GDM1 (cell line): ENCODE data around the gene FSIP1.

Source experiments
- DNase-seq: peaks from one replicate; lab custom pipeline; 2025; lab: John Stamatoyannopoulos, UW

FSIP1 gene

DNA sequence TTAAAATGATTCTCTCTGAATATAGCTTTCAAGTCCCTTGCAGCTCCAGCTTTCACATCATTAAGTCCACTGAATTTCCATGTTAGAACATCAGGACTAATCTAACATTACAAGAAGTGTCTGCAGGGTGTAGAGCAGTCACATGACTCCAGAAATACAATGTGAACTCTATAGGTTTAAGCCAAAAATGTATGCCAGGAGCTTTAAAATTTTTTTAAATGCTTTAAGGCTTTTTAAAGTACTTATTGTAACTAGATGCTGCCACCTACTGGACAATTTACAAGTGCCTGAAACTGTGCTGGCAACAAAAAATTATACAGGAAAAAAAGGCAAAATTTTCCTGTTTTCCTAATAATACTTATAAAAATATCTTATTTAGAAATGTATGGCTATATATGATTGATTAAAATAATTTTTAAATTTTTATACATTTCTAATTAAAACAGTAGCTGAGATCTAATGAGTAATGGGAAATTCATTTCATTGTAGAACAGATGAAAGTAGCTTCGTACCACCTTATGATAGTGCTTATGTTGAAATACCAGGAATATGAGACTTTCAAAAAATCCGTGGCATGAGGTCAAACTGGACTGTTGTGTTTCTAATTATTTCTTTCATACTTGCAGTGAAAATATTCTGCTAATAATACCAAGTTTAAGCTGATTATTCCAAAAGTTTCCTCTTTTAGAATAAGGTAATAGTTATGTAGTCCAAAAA lies 25.7 kb downstream of the FSIP1 start:
- DNase-seq: no peak

DNA sequence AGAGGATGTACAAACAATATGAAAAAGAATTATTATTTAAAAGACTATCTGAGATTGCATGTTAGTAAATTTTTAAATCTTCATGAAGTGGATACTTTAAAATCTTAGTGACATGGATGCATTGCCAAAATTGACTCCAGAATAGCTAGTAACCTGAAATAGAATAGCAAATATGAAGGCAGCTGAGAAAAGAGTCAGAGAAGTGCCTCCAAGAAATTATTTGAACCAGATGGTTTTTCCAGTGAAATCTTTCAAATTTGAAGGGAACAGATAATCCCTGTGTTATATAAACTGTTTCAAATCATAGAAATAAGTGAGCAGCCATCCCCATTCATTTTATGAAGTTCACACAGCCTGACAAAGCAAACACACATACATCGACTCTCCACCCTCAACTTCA lies 29.6 kb downstream of the FSIP1 start:
- DNase-seq: no peak

DNA sequence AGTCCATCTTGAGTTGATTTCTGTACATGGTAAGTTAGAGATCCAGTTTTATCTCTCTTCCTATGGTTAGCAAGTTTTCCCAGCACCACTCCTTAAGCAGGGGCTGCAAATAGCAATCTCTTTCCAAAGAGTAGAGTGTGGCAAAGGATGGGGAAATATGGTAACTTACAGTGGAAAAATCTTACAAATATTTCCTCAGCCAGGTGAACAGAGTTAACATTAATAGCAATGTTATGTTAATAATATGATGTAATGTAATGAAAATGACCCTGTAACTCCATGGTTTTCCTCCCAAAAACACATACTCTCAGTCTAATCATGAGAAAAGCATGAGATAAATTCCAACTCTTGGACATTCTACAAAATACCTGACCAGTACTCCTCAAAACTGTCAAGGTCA lies 30.4 kb downstream of the FSIP1 start:
- no peak for DNase-seq

DNA sequence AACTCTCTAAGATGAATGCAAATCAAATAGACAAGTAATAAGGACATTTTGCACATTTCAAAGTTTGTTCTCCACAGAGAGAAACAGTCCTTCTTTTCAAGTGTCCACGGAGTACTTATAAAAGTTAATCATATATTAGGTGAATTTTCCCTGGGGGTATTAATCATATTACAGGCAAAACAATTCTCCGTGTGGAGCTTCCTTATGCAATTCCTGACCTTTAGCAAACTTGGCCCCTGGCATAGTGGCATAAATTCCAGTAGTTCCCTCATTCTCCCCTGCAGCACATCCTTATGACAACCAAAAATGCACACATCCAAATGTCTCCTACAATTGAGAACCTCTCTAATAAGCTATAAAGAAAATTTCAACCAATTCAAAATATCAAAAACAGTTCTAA lies 34.4 kb downstream of the FSIP1 start:
- DNase-seq: no peak

DNA sequence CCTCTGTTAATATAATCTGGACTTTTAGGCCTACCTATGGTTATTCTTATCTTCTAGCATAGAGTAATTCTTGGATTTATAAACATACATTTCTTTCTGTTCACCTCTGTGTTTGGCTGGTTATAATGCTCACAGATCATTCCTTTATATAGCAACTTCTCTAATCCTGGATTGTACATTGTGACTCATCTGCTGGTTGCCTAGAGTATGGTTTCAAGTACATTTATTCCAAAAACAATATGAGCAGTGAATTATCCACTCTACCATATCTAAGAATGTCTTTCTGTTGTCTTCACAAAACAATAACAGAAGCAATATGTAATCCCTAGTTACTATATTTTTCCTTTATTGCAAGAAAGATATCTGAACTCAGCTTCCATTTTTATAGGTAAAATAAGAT lies 35.3 kb downstream of the FSIP1 start:
- no peak for DNase-seq

DNA sequence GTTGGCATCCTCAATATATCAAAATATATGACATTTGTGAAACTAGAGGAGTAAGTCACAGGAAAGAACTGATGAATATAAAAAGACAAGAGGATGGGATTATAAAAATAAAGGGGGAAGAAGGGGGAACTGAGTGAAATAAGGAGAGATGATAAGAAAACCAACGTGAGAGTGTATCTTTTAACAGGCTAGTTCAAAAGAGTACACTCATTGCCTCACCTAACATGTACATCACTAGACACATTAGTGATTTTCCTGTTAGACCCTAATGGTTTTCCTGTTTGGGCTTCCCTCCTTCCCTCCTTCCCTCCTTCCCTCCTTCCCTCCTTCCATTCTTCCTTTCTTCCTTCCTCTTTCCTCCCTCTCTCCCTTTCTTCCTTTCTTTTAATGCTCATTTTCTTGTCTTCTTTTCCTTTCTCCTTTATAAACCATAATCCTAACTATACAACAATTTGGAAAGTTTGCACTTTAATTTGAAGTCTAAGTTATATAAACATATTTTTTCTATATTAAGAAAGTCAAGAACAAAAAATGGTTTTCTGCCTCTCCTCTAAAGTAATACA lies 35.8 kb downstream of the FSIP1 start:
- no peak for DNase-seq

DNA sequence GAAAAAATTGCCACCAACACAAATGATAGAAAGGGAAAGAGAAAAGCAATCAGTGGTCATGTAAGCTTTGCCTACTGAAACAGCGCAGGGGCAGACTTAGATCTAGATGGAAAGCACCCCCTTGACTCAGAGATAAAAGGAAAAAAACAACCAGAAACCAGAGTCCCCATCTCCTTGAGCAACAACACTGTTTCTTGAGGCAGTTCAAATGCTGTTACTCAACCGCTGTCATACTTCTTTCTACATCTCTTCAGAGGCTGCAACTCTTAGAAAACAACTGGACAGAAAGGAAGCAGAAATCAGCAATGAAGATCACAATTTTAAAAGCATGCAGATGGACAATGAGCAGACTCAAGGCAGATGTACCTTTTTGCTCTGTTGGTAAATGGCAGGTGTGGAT lies 36.5 kb downstream of the FSIP1 start:
- no peak for DNase-seq

DNA sequence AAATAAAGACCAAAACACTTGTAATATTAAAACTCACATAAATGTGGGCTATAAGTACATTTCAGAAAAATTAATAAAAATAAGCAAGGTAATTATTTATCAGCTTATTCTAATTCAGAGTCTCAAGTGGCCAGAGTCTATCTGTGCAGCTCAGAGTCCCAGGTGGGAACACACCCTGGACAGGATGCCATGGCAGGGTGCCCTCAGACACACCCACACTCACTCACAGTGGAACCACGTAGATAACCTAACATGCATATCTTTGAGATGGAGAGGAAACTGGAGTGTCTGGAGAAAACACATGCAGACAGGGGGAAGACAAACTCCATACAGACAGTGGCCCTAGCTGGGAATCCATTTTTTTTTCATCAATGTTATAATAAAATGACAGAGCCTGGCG lies 37.2 kb downstream of the FSIP1 start:
- no peak for DNase-seq

DNA sequence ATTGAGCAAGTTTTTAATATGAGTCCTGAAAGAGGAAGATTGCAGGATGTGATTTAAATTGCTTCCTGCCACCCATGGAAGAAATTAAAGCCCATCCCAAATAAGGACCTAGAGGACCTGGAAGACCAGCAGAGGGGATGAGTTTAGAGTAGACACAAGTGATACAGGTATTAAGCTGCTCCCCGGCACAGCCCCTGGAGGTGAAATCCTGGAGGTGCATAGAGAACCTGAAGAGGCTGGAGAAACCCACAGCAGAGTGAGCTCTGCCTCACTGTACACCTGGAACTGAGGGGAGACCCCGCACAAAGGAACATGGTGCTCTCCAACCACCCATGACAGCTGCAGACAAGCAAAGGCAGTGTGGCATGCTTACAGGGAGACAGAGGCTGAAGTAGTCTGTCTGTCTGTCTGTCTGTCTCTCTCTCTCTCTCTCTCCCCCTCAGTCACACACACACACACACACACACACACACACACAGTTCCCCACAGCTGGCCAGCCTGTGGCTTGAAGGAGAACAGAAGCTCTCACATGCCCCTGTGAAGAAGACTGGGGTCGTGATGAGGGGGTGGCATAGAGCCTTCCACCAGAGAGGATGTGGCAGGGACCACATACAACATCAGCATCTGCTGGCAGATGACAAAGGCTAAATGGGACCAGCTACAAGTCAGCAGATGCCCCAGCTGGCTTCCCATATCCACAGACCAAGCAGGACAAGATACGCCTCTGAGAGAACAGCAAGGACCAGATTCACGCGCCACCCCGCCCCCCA lies 38.1 kb downstream of the FSIP1 start:
- peak; percentile 44 for DNase-seq

DNA sequence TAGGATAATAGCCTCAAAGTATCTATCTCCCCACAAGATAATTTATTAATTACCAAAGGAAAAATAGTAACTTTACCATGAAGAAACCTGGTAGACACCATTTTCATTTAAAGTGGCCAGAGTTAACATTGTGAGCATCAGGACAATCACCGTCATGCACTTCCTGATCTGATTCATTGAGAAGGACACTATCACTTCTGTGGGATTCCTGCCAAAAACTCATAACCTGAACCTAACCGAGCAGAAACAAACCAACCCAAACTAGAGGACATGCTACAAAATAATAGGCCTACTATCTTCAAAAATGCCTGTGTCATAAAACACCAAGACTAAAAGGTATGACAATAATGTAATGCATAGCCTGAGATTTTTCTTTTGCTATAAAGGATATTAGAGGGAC lies 39.0 kb downstream of the FSIP1 start:
- no peak for DNase-seq

DNA sequence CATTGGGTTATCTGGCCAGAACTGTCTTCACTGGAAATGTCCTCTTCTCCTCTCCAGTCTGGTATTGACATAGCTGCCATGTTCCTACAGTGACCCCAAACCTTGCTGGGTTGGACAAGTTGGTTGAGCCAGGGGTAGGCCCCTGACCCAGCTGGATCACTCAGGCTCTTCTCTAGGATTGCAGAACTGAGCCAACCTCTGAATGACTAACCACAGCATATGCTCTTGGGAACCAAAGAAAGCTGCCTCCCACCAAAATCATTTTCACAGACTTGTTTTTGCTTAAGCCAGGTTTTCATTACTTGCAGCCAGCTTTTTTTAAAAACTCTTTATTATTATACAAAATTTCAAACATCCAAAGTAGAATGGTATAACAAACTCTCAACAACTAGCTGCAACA lies 41.4 kb downstream of the FSIP1 start:
- DNase-seq: no peak

DNA sequence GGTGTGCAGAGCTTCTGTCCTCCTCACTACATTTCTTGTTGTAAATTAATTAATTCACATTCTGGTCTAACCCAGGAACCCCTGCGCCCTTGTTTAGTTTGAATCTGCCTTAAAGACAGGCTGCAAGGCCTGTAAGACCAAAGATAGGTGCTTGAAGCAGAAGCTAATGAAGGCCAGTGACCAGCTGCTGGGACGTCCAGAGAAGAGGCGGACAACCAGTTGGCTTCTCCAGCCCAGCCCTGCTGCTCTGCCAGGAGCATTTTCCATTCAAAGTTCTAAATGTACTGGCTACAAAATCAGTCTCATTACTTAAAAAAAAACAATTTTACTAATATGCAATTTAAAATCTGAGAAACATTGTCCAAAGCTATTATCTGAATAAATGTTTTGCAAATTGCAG lies 43.6 kb downstream of the FSIP1 start:
- DNase-seq: no peak

DNA sequence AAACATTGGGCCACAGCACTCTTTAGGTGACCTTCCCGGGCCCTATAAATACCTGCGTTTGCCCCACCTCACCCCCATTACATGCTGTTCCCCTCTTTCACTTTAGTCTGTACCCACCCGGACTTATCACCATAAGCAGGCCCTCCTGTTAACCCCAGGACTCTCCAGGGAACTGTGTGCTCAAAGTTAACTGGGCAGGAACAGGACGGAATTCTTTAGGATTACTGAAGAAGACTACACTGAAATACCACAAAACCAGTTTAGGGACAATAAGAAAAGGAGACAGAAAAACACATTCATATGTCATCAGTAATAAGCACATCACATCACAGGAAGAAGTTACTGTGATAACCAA lies 45.5 kb downstream of the FSIP1 start:
- no peak for DNase-seq

DNA sequence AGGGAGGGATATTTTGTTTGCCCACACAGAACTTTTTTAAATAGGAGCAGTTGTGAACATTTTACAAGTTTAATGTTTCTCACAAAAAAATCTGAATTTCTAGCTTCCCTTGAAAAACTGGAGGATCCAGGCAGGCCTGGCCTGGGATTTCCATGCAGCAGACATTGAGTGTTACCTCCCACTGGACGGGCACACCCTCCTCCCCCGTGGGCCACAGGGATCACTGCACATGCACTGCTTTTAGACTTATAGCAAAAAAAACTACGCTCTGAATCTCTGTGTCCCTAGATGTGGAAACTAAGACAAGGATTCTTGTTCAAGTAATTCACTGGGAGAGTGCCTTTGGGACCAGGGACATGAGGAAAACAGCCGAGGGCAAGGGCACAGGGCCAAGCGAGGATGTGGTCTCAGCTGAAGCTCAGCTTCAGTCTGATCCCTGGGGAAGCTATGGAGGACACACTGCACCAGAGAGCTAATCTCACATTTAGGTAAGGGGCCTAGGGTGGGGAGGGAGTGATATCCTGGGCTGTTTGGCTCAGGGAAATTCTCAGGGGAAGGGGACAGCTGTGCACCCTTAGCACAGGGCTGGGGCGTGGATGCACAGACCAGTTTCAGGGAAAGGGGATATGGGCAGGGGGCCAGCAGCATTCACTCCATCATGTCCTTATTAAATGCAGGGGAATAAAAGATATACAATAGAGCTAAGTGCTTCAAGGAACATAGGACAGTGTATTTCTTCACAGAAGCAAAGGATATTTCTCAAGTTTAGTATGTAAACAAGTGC lies 46.0 kb downstream of the FSIP1 start:
- DNase-seq: no peak

DNA sequence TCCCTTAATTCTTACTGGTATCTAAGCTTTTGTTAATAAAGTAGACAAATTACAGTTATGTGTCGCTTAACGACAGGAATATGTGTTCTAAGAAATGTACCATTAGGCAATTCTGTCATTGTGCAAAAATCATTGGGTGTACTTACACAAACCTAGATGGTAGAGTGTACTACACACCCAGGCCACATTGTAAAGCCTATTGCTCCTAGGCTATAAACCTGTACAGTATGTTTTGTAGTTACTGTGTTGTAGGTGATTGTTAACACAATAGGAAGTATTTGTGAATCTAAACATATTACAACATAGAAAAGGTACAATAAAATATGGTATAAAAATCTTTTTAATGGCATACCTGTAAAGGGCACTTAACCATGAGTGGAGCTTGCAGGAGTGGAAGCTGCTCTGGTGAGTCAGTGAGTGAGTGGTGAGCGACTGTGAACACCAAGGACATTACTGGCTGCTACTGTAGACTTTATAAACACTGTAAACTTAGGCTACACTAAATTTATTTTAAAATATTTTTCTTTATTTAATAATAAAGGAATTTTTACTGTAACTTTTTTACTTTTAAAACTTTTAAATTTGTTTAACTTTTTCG lies 47.4 kb downstream of the FSIP1 start:
- no peak for DNase-seq

DNA sequence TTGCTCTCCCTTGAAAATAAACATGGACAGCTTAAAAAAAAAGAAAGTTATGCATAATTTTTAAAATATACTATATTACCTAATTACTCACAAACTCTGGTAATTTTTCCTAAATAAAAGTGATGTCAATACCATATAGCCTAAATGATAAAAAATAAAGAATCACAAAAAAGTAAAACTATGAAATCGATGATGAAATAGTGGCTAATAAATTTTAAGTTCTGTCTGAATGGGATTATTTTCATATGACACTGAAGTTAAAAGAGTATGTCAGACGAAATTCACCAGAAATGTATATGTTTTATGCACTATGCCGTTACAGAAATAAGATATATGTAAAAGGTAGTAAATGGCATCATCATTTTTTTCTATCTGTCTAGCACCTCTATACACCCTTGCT lies 51.4 kb downstream of the FSIP1 start:
- DNase-seq: no peak

DNA sequence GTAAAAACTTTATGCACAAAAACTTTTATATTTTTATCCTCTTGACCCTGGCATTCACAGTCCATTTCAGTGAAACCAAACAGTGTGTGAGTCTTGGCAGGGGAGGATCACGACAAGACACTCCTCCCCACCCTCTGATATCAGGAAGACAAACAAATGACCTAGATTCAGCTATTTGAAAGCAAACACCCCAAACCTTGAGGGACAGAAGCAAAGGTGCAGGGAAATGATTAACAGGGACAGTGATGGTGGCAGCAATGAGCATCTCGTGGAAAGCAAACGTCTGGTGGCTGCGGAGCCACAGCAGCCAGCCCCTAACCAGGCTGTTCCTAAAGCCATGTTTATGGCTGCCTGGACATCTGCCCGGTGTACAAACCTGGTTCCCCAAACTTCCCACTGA lies 52.1 kb downstream of the FSIP1 start:
- DNase-seq: no peak

DNA sequence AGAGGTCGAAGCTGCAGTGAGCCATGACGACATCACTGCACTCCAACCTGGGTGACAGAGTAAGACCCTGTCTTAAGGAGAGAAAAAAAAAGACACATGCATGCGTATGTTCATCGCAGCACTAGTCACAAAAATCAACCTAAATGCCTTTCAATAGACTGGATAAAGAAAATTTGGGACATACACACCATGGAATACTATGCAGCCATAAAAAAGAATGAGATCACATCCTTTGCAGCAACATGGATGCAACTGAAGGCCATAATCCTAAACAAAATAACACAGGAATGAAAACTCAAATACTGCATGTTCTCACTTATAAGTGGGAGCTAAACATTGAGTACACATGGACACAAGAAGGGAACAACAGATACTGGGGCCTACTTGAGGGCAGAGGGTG lies 53.1 kb downstream of the FSIP1 start:
- no peak for DNase-seq

DNA sequence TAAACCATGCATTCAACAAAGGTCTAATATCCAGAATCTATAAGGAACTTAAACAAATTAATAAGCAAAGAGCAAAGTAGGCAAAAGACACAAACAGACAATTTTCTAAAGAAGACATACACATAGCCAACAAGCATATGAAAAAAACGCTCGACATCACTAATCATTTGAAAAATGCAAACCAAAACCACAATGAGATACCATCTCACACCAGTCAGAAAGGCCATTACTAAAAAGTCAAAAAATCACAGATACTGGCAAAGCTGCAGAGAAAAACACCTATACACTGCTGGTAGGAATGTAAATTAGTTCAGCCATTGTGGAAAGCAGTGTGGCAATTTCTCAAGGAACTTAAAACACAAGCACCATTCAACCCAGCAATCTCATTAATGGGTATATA lies 53.8 kb downstream of the FSIP1 start:
- no peak for DNase-seq

DNA sequence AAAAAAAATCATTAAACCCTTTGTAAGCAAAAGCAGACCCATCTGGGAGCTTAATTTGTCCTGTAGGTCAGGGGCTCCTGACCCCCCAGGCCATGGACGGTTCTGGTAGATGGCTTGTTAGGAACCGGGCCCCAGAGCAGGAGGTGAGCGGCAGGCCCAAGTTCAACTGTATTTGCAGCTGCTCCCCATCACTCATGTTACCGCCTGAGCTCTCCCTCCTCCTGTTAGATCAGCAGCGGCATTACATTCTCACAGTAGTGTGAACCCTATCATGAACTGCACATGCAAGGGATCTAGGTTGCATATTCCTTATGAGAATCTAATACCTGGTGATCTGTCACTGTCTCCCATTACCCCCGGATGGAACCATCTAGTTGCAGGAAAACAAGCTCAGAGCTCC lies 60.7 kb downstream of the FSIP1 start:
- DNase-seq: no peak

DNA sequence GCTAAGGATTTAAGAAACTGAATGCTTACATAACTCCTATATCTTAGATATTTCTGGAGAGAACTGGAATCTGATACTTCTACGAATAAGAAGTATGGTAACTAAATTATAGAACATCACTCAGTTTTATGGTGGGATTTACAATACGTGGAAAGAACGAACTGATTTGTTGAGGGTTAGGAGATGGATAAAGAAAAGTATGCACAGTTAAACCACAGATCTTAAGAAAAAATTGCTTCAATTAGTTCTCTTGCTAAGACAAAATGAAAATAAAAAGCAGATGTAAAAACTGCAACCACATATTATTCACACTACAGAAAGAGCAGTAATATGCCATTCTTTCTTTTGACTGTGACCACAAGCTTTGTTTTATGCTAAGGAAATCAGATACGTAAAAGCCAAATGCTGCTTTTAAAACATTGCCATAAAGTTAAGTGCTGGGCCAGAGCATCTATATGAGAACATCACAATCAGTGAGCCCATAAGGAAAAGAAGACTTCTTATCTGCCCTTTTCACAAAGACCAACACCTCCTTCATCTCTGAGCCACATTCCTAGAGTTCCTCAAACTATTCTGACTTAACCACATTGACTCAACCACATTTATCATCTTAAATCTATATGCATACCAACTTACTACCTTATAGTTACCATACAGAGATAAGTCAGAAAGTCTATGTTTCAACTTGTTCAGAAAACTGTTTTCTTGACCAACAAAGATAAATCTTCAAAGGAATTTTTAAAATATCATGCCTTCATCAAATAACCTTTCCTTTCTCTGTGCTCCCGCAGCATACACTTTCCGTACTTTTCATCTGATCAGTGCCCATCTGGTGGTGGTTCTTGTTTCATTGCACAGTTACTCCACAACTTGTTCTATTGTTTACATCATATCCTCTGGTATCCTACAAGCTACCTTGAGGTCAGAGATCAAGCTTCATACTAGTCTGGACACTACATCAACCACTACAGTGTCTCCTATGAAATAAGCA lies 61.7 kb downstream of the FSIP1 start:
- peak; percentile 59 for DNase-seq
